ENCODE measurements around the gene KRT38. TPM values are rescaled to one million over a fixed set of nuclear protein-coding genes. Genes with fewer than 3 reads are reported as not detected.
A peak's percentile ranks its signal among the peaks of the same experiment; 100 is the strongest.

Gene KRT38
- total RNA-seq, 1 experiment from 2014 or later: not detected

DNA sequence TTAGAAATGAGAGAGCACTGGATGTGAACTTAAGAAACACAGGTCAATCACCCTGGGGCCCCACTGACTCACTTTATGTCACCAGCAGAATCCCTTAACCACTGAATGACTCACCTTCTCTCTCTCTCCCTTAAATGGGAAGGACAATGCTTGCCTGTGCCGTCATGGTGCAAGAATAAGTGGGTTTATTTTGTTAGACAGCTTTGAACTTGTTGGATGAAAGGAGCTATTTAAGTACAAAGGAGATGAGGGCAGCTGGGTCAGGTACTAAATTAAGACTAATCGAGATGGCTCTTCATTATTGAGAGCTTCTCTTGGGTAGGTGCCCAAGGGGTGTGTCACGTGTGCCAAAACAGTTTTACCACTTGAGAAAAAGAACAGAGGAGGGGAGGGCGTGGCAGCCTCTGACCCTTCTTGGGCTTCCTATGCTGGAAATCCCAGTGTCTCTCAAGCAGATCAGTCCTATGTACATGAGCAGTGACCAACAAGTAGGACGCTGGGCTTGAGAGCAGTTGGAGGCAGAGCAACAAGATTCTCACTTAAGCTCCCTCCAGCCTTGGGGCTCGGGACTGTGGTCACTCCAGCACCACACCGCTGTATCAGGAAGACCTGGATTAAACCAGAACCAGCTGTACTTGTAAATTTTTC lies 36.6 kb downstream of the KRT38 start:
- ChIA-PET CTCF (interaction anchor here (0.9 to 1.9 kb wide), 6 partner anchors 13 to 262 kb away, joined by 3 to 10 read pairs (median 3); no protein-coding TSS in a partner anchor), POLR2A (no interaction called here)
- Mint-ChIP-seq H3K9me3 (no peaks in the 10 kb centered on the region), H3K27me3 (ENCODE audit: low read depth) (no peaks in the 10 kb centered on the region; the same call in none of the 2 replicates), H3K4me3 (no peak overlapping the region), H3K36me3 (no peaks in the 10 kb centered on the region), H3K4me1 (no peaks in the 10 kb centered on the region), H3K27ac (no peak overlapping the region)
- DNase-seq (ENCODE audit: low spot score) (no peak), ATAC-seq (no peak)
- no peak for TF ChIP-seq NFYB (CRISPR knock-in tag; conservative IDR thresholded peaks at IDR 0.05; ENCODE audit: low read depth)
- TF ChIP-seq ZNF396 (CRISPR knock-in tag; IDR thresholded peaks at IDR 0.05; ENCODE audit: borderline replicate concordance): no peak
- TF ChIP-seq ATF1 (CRISPR knock-in tag; IDR thresholded peaks at IDR 0.05): no peak
- TF ChIP-seq GABPB1 (CRISPR knock-in tag; IDR thresholded peaks at IDR 0.05): 0 out of 2 replicates have a peak, but pooled peaks have one; percentile 38

DNA sequence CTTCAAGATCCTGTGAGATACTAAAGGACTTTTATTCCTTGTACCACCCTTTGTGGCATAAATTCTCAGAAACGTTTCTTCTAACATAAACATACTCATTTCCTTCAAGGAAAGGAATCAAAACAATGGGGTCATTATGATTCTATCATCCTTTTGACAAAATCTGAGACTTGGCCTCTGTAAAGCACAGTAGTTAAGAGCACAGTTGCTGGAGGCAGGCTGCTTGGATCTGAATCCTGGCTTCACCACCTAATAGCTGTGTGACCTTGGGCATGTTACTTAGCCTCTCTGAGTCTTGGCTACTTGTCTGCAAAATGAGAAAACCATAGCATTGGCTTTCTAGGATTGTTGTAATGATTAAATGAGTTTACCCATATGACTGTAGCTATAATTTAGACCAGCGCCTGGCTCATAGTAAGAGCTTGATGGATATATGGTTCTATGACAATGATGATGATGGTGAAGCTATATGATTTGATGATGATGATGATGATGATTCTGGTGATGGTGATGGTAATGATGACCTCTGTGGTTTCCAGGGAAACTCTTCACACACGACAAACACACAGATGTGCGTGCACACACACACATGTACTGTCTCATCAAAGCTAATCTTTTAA lies 37.3 kb downstream of the KRT38 start:
- H3K27ac Mint-ChIP-seq: no peak overlapping the region
- no peaks in the 10 kb centered on the region for H3K4me1 Mint-ChIP-seq
- H3K4me3 Mint-ChIP-seq: no peak overlapping the region
- POLR2A ChIA-PET: no interaction called here
- no peaks in the 10 kb centered on the region for H3K9me3 Mint-ChIP-seq
- no peaks in the 10 kb centered on the region; the same call in none of the 2 replicates for H3K27me3 Mint-ChIP-seq (ENCODE audit: low read depth)
- TF ChIP-seq NFE2L1 (CRISPR knock-in tag; IDR thresholded peaks at IDR 0.05): no peak
- DNase-seq (ENCODE audit: low spot score) (no peak), ATAC-seq (no peak)
- no peaks in the 10 kb centered on the region for H3K36me3 Mint-ChIP-seq
- CTCF ChIA-PET: interaction anchor here (1.0 to 1.9 kb wide), 5 partner anchors 10 to 262 kb away, joined by 3 to 10 read pairs (median 3); no protein-coding TSS in a partner anchor

DNA sequence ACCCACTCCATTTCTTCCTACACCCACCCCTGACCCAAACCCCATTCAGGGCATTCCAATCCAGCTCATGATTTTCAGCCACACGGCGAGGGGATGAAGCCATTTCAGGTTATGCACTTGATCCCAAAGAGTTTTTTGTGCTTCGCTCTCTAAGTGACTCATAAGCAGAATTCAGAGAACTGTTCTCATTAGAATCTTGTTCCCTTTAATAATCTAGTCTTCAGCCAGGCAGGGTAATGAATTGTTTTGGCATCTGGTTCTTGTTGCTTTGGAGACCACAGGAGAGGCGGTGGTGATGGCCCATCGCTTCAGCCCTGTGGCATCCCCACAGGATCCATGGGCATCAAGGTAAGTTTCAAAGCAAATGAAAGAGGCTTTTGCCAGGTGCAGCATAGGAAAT lies 38.6 kb downstream of the KRT38 start:
- no peaks in the 10 kb centered on the region for H3K9me3 Mint-ChIP-seq
- no peaks in the 10 kb centered on the region; the same call in none of the 2 replicates for H3K27me3 Mint-ChIP-seq (ENCODE audit: low read depth)
- no peak overlapping the region for H3K27ac Mint-ChIP-seq
- POLR2A ChIA-PET: no interaction called here
- H3K4me3 Mint-ChIP-seq: no peak overlapping the region
- CTCF ChIA-PET: no interaction called here
- no peaks in the 10 kb centered on the region for H3K36me3 Mint-ChIP-seq
- no peak for TF ChIP-seq KAT7 (CRISPR knock-in tag; IDR thresholded peaks at IDR 0.05; ENCODE audit: borderline replicate concordance)
- TF ChIP-seq HMGA2 (CRISPR knock-in tag; IDR thresholded peaks at IDR 0.05): no peak
- TF ChIP-seq, protein P1, sequence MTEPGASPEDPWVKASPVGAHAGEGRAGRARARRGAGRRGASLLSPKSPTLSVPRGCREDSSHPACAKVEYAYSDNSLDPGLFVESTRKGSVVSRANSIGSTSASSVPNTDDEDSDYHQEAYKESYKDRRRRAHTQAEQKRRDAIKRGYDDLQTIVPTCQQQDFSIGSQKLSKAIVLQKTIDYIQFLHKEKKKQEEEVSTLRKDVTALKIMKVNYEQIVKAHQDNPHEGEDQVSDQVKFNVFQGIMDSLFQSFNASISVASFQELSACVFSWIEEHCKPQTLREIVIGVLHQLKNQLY (CRISPR knock-in tag; IDR thresholded peaks at IDR 0.05): no peak
- TF ChIP-seq, protein P2, sequence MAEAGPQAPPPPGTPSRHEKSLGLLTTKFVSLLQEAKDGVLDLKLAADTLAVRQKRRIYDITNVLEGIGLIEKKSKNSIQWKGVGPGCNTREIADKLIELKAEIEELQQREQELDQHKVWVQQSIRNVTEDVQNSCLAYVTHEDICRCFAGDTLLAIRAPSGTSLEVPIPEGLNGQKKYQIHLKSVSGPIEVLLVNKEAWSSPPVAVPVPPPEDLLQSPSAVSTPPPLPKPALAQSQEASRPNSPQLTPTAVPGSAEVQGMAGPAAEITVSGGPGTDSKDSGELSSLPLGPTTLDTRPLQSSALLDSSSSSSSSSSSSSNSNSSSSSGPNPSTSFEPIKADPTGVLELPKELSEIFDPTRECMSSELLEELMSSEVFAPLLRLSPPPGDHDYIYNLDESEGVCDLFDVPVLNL (CRISPR knock-in tag; IDR thresholded peaks at IDR 0.05; ENCODE audit: borderline replicate concordance, low read depth): no peak
- no peak for TF ChIP-seq SMAD3 (CRISPR knock-in tag; IDR thresholded peaks at IDR 0.05; ENCODE audit: borderline replicate concordance)
- no peak for ATAC-seq
- no peak for DNase-seq (ENCODE audit: low spot score)
- H3K4me1 Mint-ChIP-seq: no peaks in the 10 kb centered on the region

DNA sequence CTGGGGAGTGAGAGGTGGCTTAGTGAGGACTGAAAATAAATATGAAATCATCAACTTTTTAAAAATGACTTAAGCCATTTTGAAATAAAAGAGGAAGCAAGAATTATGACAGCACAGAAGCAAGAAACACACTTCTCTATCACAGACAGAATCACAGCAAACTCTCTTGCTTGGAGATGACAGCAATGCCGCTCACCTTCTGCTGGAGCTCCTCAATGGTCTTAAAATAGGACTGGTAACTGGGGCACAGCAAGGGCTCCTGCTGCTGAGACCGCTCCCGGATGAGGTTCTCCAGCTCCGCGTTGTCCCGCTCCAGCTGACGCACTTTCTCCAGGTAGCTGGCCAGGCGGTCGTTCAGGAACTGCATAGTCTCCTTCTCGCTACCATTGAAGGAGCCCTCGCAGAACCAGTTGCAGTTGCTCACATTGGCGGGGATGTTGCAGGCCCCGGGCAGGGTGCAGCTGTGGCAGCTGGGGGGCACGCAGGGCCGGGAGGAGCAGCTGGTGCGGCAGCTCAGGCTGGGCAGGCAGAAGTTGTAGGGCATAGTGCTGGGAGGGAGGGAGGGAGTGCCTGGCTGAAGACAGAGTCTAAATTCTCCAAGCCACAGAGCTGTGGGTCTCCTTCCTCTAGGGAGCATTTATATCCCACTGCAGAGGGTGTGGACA lies 43.7 kb downstream of the KRT38 start, which contains the start of gene KRT31:
Gene KRT31 (minus strand): TSS at position 613 of the 665 bp plus-strand sequence. CDS start 69 bp downstream, at position 544.
- no peak within 1 kb of the TSS for H3K4me3 Mint-ChIP-seq
- H3K9me3 Mint-ChIP-seq: no peaks in the 10 kb centered on the region
- H3K36me3 Mint-ChIP-seq: no peaks in the 10 kb centered on the region
- no peaks in the 10 kb centered on the region for H3K27me3 Mint-ChIP-seq (ENCODE audit: low read depth)
- CTCF ChIA-PET: interaction anchor here (2.0 kb wide), 1 partner anchor 20 kb away, joined by 8 read pairs; no protein-coding TSS in a partner anchor
- POLR2A ChIA-PET: no interaction called here
- DNase-seq (ENCODE audit: low spot score) (no peak), ATAC-seq (no peak)
- H3K4me1 Mint-ChIP-seq: no peaks in the 10 kb centered on the region
- H3K27ac Mint-ChIP-seq: no peak within 1 kb of the TSS
- TF ChIP-seq GTF2I (CRISPR knock-in tag; conservative IDR thresholded peaks at IDR 0.05) (no peak), ZNF263 (CRISPR knock-in tag; IDR thresholded peaks at IDR 0.05; ENCODE audit: low read depth) (no peak), ZNF423 (CRISPR knock-in tag; IDR thresholded peaks at IDR 0.05) (no peak), NFE2L1 (CRISPR knock-in tag; IDR thresholded peaks at IDR 0.05) (no peak), SMAD3 (CRISPR knock-in tag; IDR thresholded peaks at IDR 0.05; ENCODE audit: borderline replicate concordance) (no peak)
- TF ChIP-seq, protein P3, sequence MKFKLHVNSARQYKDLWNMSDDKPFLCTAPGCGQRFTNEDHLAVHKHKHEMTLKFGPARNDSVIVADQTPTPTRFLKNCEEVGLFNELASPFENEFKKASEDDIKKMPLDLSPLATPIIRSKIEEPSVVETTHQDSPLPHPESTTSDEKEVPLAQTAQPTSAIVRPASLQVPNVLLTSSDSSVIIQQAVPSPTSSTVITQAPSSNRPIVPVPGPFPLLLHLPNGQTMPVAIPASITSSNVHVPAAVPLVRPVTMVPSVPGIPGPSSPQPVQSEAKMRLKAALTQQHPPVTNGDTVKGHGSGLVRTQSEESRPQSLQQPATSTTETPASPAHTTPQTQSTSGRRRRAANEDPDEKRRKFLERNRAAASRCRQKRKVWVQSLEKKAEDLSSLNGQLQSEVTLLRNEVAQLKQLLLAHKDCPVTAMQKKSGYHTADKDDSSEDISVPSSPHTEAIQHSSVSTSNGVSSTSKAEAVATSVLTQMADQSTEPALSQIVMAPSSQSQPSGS (CRISPR knock-in tag; IDR thresholded peaks at IDR 0.05; ENCODE audit: borderline replicate concordance, low read depth): no peak
- TF ChIP-seq, protein P4, sequence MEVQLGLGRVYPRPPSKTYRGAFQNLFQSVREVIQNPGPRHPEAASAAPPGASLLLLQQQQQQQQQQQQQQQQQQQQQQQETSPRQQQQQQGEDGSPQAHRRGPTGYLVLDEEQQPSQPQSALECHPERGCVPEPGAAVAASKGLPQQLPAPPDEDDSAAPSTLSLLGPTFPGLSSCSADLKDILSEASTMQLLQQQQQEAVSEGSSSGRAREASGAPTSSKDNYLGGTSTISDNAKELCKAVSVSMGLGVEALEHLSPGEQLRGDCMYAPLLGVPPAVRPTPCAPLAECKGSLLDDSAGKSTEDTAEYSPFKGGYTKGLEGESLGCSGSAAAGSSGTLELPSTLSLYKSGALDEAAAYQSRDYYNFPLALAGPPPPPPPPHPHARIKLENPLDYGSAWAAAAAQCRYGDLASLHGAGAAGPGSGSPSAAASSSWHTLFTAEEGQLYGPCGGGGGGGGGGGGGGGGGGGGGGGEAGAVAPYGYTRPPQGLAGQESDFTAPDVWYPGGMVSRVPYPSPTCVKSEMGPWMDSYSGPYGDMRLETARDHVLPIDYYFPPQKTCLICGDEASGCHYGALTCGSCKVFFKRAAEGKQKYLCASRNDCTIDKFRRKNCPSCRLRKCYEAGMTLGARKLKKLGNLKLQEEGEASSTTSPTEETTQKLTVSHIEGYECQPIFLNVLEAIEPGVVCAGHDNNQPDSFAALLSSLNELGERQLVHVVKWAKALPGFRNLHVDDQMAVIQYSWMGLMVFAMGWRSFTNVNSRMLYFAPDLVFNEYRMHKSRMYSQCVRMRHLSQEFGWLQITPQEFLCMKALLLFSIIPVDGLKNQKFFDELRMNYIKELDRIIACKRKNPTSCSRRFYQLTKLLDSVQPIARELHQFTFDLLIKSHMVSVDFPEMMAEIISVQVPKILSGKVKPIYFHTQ (CRISPR knock-in tag; IDR thresholded peaks at IDR 0.05): no peak

Measured in WTC11 (cell line).